Smooth muscle cell (in vitro differentiated cells): Measurements from ENCODE around the gene CALY. TPM values are rescaled to one million over a fixed set of nuclear protein-coding genes. Genes with fewer than 3 reads are reported as not detected.

Source experiments
- DNase-seq: peaks from one replicate; lab custom pipeline; 2025; ENCODE audit not compliant: unreplicated experiment; lab: John Stamatoyannopoulos, UW
- H2AFZ ChIP-seq: fragments of 200-600 bp; sonication (generic); 2 replicates; pipeline ENCODE4 v1.6.0; 2016; ENCODE audit warnings: antibody characterized with exemption, low read depth, mild to moderate bottlenecking
- H3F3A ChIP-seq: fragments of 200-600 bp; sonication (generic); 2 replicates; pipeline ENCODE4 v1.6.0; 2017; ENCODE audit warnings: antibody characterized with exemption, low read depth
- H3K27ac ChIP-seq: fragments of 200-600 bp; sonication (generic); 2 replicates; pipeline ENCODE4 v1.5.1; 2016; ENCODE audit warnings: low read depth, mild to moderate bottlenecking
- H3K27me3 ChIP-seq: fragments of 200-600 bp; sonication (generic); 2 replicates; pipeline ENCODE4 v1.6.1; 2016; ENCODE audit warnings: low read depth, mild to moderate bottlenecking
- H3K36me3 ChIP-seq: fragments of 200-600 bp; sonication (generic); 2 replicates; pipeline ENCODE4 v1.5.1; 2016; ENCODE audit warnings: low read depth
- H3K4me1 ChIP-seq: fragments of 200-600 bp; sonication (generic); 2 replicates; pipeline ENCODE4 v1.5.1; 2016; ENCODE audit warnings: low read depth
- H3K4me2 ChIP-seq: fragments of 200-600 bp; sonication (generic); 2 replicates; pipeline ENCODE4 v1.6.0; 2016; ENCODE audit warnings: mild to moderate bottlenecking
- H3K4me3 ChIP-seq: fragments of 200-600 bp; sonication (generic); 2 replicates; pipeline ENCODE4 v1.5.1; 2016; ENCODE audit warnings: mild to moderate bottlenecking
- H3K79me2 ChIP-seq: fragments of 200-600 bp; sonication (generic); 2 replicates; pipeline ENCODE4 v1.6.0; 2016; ENCODE audit warnings: low read depth, mild to moderate bottlenecking
- H3K9ac ChIP-seq: fragments of 200-600 bp; sonication (generic); 2 replicates; pipeline ENCODE4 v1.6.0; 2016; ENCODE audit warnings: low read depth
- H3K9me3 ChIP-seq: fragments of 200-600 bp; sonication (generic); replicated peaks from 2 replicates; pipeline ENCODE4 v1.5.1; 2016; ENCODE audit warnings: low read depth
- H4K20me1 ChIP-seq: fragments of 200-600 bp; sonication (generic); 2 replicates; pipeline ENCODE4 v1.6.0; 2016; ENCODE audit warnings: low read depth
- WGBS: methylation state at CpG from one replicate; pipeline ENCODE4 v1.1.7; 2016; ENCODE audit warnings: low lambda C conversion rate; 5-methylcytosine and 5-hydroxymethylcytosine counted together
- polyA plus RNA-seq: library from polyadenylated mRNA; unstranded; fragments of >200 nt; fragmentation: Nextera tagmentation; extraction: Ambion mirVana; gene quantifications from 2 replicates; pipeline ENCODE4 v1.2.1, GENCODE V29; 2016
- total RNA-seq: library from RNA; depleted of rRNA; stranded (reverse); fragments of >200 nt; gene quantifications from 2 replicates; pipeline ENCODE4 v1.2.3, GENCODE V29; 2014
- TF ChIP-seq, protein P1 (sequence below): fragments of 200-600 bp; sonication (generic); IDR thresholded peaks from 2 replicates; pipeline ENCODE4 v1.5.1; 2017; ENCODE audit warnings: borderline replicate concordance, mild to moderate bottlenecking, antibody characterized with exemption; ENCODE audit not compliant: insufficient read depth, poor library complexity, severe bottlenecking

The CALY gene
- total and polyA plus RNA-seq, 2 experiments from 2014 or later = 2.4 to 10.1 TPM

DNA sequence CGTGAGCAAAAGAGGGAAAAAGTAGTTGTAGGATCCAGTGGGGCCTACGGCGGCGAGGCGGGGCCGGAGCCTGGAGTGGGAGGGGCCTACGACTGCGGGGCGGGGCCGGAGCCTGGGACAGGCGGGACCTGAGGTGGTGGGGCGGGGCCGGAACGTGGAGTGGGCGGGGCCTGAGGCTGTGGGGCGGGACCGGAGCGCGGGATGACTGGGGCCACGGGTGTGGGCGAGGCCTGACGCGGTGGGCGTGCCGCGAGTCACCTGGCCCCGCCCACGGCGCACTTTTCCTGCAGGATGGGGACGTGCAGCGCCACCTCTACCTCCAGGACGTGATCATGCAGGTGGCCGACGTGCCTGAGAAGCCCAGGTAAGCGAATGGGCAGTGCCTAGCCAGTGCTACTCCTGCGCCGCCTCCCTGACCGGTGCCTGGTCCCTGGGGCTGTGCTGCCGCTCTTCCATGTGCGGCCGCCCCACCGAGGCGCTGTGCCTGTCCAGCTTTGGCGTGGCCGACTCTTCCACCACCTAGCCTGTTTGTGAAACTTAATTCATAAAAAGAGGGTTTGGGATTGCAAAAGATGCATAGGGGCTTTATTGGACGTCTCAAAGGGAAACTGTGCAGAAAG is 27.5 kb downstream of the CALY start:
- Histone ChIP-seq H3K27ac (peak overlapping the region; percentile 97), H3K9me3 (no peaks in the 10 kb centered on the region), H3K27me3 (no peaks in the 10 kb centered on the region), H4K20me1 (peaks cover 42% of the 10 kb centered on the region), H3K4me3 (peak overlapping the region; percentile 94), H3K4me2 (peak overlapping the region; percentile 92), H3K4me1 (peaks cover 6% of the 10 kb centered on the region), H3F3A (no peaks in the 10 kb centered on the region), H3K9ac (peak overlapping the region; percentile 99), H3K36me3 (no peaks in the 10 kb centered on the region), H2AFZ (peak overlapping the region; percentile 89), H3K79me2 (peaks cover 42% of the 10 kb centered on the region)
- 32% methylated on average over 36 of the region's 46 CpGs for WGBS
- TF ChIP-seq, protein P1, sequence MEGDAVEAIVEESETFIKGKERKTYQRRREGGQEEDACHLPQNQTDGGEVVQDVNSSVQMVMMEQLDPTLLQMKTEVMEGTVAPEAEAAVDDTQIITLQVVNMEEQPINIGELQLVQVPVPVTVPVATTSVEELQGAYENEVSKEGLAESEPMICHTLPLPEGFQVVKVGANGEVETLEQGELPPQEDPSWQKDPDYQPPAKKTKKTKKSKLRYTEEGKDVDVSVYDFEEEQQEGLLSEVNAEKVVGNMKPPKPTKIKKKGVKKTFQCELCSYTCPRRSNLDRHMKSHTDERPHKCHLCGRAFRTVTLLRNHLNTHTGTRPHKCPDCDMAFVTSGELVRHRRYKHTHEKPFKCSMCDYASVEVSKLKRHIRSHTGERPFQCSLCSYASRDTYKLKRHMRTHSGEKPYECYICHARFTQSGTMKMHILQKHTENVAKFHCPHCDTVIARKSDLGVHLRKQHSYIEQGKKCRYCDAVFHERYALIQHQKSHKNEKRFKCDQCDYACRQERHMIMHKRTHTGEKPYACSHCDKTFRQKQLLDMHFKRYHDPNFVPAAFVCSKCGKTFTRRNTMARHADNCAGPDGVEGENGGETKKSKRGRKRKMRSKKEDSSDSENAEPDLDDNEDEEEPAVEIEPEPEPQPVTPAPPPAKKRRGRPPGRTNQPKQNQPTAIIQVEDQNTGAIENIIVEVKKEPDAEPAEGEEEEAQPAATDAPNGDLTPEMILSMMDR = no peak
- DNase-seq = peak; percentile 93

- DNase-seq = peak; percentile 93
- peaks cover 49% of the 10 kb centered on the region for H3K79me2 ChIP-seq
- WGBS = under 1% methylated on average over 66 of the region's 89 CpGs
- H3K9ac ChIP-seq = peak within 1 kb of the TSS; percentile 99
- TF ChIP-seq, protein P1 = no peak
- H2AFZ ChIP-seq = peak within 1 kb of the TSS; percentile 89
- H3K27ac ChIP-seq = peak within 1 kb of the TSS; percentile 97
- no peaks in the 10 kb centered on the region for H3K27me3 ChIP-seq
- peak within 1 kb of the TSS; percentile 94 for H3K4me3 ChIP-seq
- no peaks in the 10 kb centered on the region for H3K36me3 ChIP-seq
- peak within 1 kb of the TSS; percentile 92 for H3K4me2 ChIP-seq
- H3K4me1 ChIP-seq = peaks cover 6% of the 10 kb centered on the region
- H3K9me3 ChIP-seq = no peaks in the 10 kb centered on the region
- H3F3A ChIP-seq = no peaks in the 10 kb centered on the region
- H4K20me1 ChIP-seq = peaks cover 49% of the 10 kb centered on the region
Measured at GRCh38 chr10:133308421-133309099, 28.1 kb downstream of the CALY start, which contains the start of the genes TUBGCP2 and ZNF511. Gene TUBGCP2 (minus strand): TSS chr10:133308872. CDS start chr10:133302941, 5,931 bp downstream. Gene ZNF511 (plus strand): TSS chr10:133308914. CDS start chr10:133308944, 30 bp downstream.

DNA sequence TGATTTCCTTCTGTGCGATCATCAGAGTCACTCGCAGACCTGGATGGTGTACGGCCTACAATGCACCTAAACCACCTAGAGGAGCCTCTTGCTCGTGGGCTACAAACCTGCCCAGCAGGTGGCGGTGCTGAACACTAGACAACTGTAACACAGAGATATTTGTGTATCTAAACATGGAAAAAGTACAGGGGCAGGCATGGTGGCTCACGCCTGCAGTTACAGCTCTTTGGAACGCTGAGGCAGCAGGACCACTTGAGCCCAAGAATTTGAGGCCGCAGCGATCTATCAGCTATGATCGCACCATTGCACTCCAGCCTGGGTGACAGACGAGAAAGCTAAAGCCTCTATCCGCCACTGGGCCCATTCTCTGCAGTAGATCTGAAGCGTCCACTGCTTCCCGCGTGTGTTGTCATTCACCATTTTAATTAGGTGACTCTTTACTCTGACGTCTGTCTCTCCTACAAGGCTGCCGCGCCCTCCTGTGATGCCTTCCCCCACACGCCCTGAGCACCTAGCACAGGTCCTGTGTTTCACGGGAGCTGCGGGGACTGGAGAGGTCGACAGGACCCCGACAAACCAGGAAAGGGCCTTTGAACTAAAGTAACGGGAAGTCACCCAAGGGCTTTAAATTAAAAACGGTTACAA is 28.8 kb downstream of the CALY start:
- H3K4me2 ChIP-seq = peak overlapping the region; percentile 92
- WGBS = 14% methylated on average over 25 of the region's 25 CpGs
- peaks cover 6% of the 10 kb centered on the region for H3K4me1 ChIP-seq
- peak overlapping the region; percentile 99 for H3K9ac ChIP-seq
- no peaks in the 10 kb centered on the region for H3F3A ChIP-seq
- no peaks in the 10 kb centered on the region for H3K36me3 ChIP-seq
- peak overlapping the region; percentile 89 for H2AFZ ChIP-seq
- H3K79me2 ChIP-seq = peaks cover 55% of the 10 kb centered on the region
- no peaks in the 10 kb centered on the region for H3K9me3 ChIP-seq
- no peak for DNase-seq
- H4K20me1 ChIP-seq = peaks cover 55% of the 10 kb centered on the region
- TF ChIP-seq, protein P1 = peak; percentile 70
- no peaks in the 10 kb centered on the region for H3K27me3 ChIP-seq
- peak overlapping the region; percentile 94 for H3K4me3 ChIP-seq
- peak overlapping the region; percentile 97 for H3K27ac ChIP-seq
